GM12878 (cell line): ENCODE results near the gene MYO10. TPM values are rescaled to one million over a fixed set of nuclear protein-coding genes. Genes with fewer than 3 reads are reported as not detected.

ENCODE experiments used
- ATAC-seq: fragments of 200-7000 bp; cut with Tn5 transposase; 3 replicates; pipeline ENCODE4 v1.9.1; 2020; ENCODE audit warnings: mild to moderate bottlenecking, moderate library complexity
- BruUV-seq: library from RNA; stranded (reverse); fragments of 400-500 nt; replicated peaks from 2 replicates; lab custom pipeline; 2021; lab: Mats Ljungman, UMichigan
- CTCF ChIA-PET: fragments of 300-600 bp; sonication (Branson Sonifier 250); formaldehyde crosslinking; extraction: SDS; loops from one replicate; lab custom pipeline; 2021; ENCODE audit warnings: inconsistent platforms; lab: Yijun Ruan, JAX
- POLR2A ChIA-PET: fragments of 350-600 bp; formaldehyde crosslinking; extraction: SDS; loops from one replicate; lab custom pipeline; 2021; ENCODE audit warnings: inconsistent platforms; lab: Charles Lee
- RAD21 ChIA-PET: fragments of 300-600 bp; sonication (Branson Sonifier 250); formaldehyde crosslinking; loops from one replicate; lab custom pipeline; 2023; ENCODE audit warnings: antibody characterized with exemption; ENCODE audit not compliant: unreplicated experiment; lab: Charles Lee
- SMC1A ChIA-PET: fragments of 300-600 bp; sonication (Branson Sonifier 250); formaldehyde crosslinking; loops from one replicate; lab custom pipeline; 2023; ENCODE audit not compliant: unreplicated experiment, uncharacterized antibody; lab: Charles Lee
- DNase-seq: peaks from one replicate; pipeline ENCODE4 v3.0.0-alpha.2; 2011; ENCODE audit warnings: low read depth, low spot score
- FAIRE-seq: peaks from 3 replicates; lab custom pipeline; 2011; peaks lifted over from hg19 to GRCh38; lab: Jason Lieb, UNC
- H2AFZ ChIP-seq: 2 replicates; pipeline ENCODE4 v1.6.0; 2011; ENCODE audit warnings: low read depth, low read length, control low read depth; ENCODE audit not compliant: control insufficient read depth
- H3K27ac ChIP-seq: 2 replicates; pipeline ENCODE4 v1.5.1; 2011; ENCODE audit warnings: control low read depth; ENCODE audit not compliant: control insufficient read depth, insufficient read depth
- H3K27me3 ChIP-seq, 2 experiments: replicated peaks in 1 of 2; 2 replicates each; pipeline versions ENCODE4 v1.6.0 to v1.6.1; 2011; ENCODE audit warnings: low read length in 1 of 2; ENCODE audit not compliant: control insufficient read depth in 2 of 2, insufficient read depth in 2 of 2
- H3K36me3 ChIP-seq, 2 experiments: 2 replicates each; pipeline ENCODE4 v1.5.1; 2011; ENCODE audit warnings: low read length in 1 of 2; ENCODE audit not compliant: control insufficient read depth in 2 of 2, insufficient read depth in 2 of 2
- H3K4me1 ChIP-seq: 2 replicates; pipeline ENCODE4 v1.6.1; 2011; ENCODE audit warnings: mild to moderate bottlenecking, low read length, moderate library complexity, mixed read lengths; ENCODE audit not compliant: control insufficient read depth, insufficient read depth
- H3K4me2 ChIP-seq: 2 replicates; pipeline ENCODE4 v1.6.0; 2011; ENCODE audit warnings: control low read depth; ENCODE audit not compliant: control insufficient read depth, insufficient read depth
- H3K4me3 ChIP-seq: fragments of 200-600 bp; sonication (generic); 2 replicates; pipeline ENCODE4 v1.5.1; 2016
- H3K79me2 ChIP-seq: 2 replicates; pipeline ENCODE4 v1.6.0; 2011; ENCODE audit warnings: low read length; ENCODE audit not compliant: control insufficient read depth, insufficient read depth
- H3K9ac ChIP-seq: 2 replicates; pipeline ENCODE4 v1.8.0; 2011; ENCODE audit warnings: low read length, control low read depth, mixed read lengths; ENCODE audit not compliant: control insufficient read depth, insufficient read depth
- H3K9me3 ChIP-seq: replicated peaks from 3 replicates; pipeline ENCODE4 v1.5.1; 2011; ENCODE audit warnings: mild to moderate bottlenecking, low read length; ENCODE audit not compliant: control insufficient read depth, insufficient read depth
- H4K20me1 ChIP-seq: 2 replicates; pipeline ENCODE4 v1.6.0; 2011; ENCODE audit not compliant: control insufficient read depth, insufficient read depth
- GABPA ChIP-seq: IDR thresholded peaks from 2 replicates; pipeline ENCODE4 v1.6.1; 2014; ENCODE audit warnings: antibody characterized with exemption, low read depth, mild to moderate bottlenecking, inconsistent platforms
- POLR2AphosphoS5 ChIP-seq: IDR thresholded peaks from 2 replicates; pipeline ENCODE4 v1.6.1; 2011; ENCODE audit warnings: mild to moderate bottlenecking, low read length, inconsistent platforms
- SIN3A ChIP-seq: IDR thresholded peaks from 2 replicates; pipeline ENCODE4 v1.6.1; 2012; ENCODE audit warnings: low read depth, low read length, improper control_type of control experiment
- TCF3 ChIP-seq: IDR thresholded peaks from 2 replicates; pipeline ENCODE4 v1.6.1; 2012; ENCODE audit warnings: low read depth, mild to moderate bottlenecking, low read length, borderline replicate concordance; ENCODE audit not compliant: insufficient read depth
- ZNF274 ChIP-seq: IDR thresholded peaks from one replicate; pipeline ENCODE4 v1.8.0; 2011; ENCODE audit not compliant: insufficient read length, insufficient read depth
- WGBS: methylation state at CpG from one replicate; pipeline ENCODE4 v1.1.6; 2016; ENCODE audit warnings: low lambda C conversion rate; ENCODE audit not compliant: insufficient replicate concordance, insufficient coverage; ENCODE audit errors: missing lambda C conversion rate; 5-methylcytosine and 5-hydroxymethylcytosine counted together
- in situ Hi-C: fragments of 300-500 bp; cut with MboI; formaldehyde crosslinking; loops from 9 replicates; pipeline ENCODE4 v1.14.3; 2018; ENCODE audit warnings: mixed read lengths
- intact Hi-C: fragments of 100-400 bp; cut with micrococcal nuclease; formaldehyde crosslinking; loops from one replicate; pipeline ENCODE4 v1.14.2; 2022; ENCODE audit not compliant: unreplicated experiment
- polyA plus RNA-seq, 11 experiments: library from polyadenylated mRNA; depleted of rRNA in 4 of 11; unstranded in 6 of 11; stranded (reverse) in 5 of 11; fragments of >200 nt; fragmentation: Nextera tagmentation in 4 of 11; fragmentation: Illumina TruSeq in 1 of 11; extraction: Ambion mirVana in 4 of 11; extraction: Trizol in 1 of 11; gene quantifications; 1 replicate in 1 of 11; 2 replicates in 10 of 11; pipeline versions ENCODE4 v1.2.1 to v1.2.3, GENCODE V29; 2011 to 2016; ENCODE audit warnings: inconsistent platforms in 2 of 11, missing spikeins in 2 of 11, low read depth in 1 of 11
- total RNA-seq, 4 experiments: library from RNA; depleted of rRNA in 3 of 4; stranded (reverse); fragments of >200 nt in 3 of 4; fragmentation: Illumina TruSeq in 1 of 4; extraction: Trizol in 1 of 4; gene quantifications; 2 replicates each; pipeline versions ENCODE4 v1.2.1 to v1.2.3, GENCODE V29; 2013 to 2021
- TF ChIP-seq, protein P1 (sequence below): IDR thresholded peaks from 2 replicates; pipeline ENCODE4 v1.6.1; 2012; ENCODE audit warnings: mild to moderate bottlenecking, low read depth, low read length
- TF ChIP-seq, protein P2 (sequence below): fragments of 450-650 bp; IDR thresholded peaks from 2 replicates; pipeline ENCODE4 v1.6.1; 2017; ENCODE audit warnings: mild to moderate bottlenecking
- TF ChIP-seq, protein P3 (sequence below): IDR thresholded peaks from 2 replicates; pipeline ENCODE4 v1.6.1; 2011; ENCODE audit warnings: borderline replicate concordance, low read depth, mild to moderate bottlenecking, moderate library complexity, mixed read lengths, low read length; ENCODE audit not compliant: insufficient read depth; ENCODE audit errors: extremely low read length

The MYO10 gene
- total and polyA plus RNA-seq, 10 of the 15 experiments (the other 5 are each of a cell fraction or from before 2014, with no cell fraction given): 0.02 to 0.77 (median 0.17) TPM

DNA sequence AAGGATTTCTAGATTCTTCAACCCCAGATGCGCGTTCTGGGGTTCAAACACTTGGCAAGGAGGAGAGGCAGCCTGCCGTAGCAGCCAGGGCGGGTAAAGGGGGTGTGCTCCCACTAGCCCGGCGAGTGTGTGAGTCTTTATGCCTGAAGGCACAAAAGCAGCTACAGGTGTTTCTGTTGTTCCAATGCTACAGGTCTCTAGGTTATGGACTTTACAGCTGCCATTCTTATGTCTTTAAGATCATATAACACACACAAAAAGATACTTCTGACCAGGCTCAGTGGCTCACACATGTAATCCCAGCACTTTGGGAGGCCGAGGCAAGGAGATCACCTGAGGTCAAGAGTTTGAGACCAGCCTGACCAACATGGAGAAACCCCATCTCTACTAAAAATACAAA, 185.6 kb downstream of the MYO10 start:
- Histone ChIP-seq H3K4me1 (no peaks in the 10 kb centered on the region), H3K79me2 (no peaks in the 10 kb centered on the region), H3K9ac (no peak overlapping the region), H4K20me1 (no peaks in the 10 kb centered on the region), H2AFZ (no peak overlapping the region), H3K36me3 (no peaks in the 10 kb centered on the region), H3K9me3 (no peaks in the 10 kb centered on the region), H3K27ac (no peak overlapping the region), H3K4me2 (no peak overlapping the region), H3K27me3 (no peaks in the 10 kb centered on the region), H3K4me3 (no peak overlapping the region)
- ChIA-PET RAD21 (no interaction called here), POLR2A (no interaction called here), CTCF (no interaction called here), SMC1A (no interaction called here)
- BruUV-seq: no TSS peak
- DNase-seq (no peak), ATAC-seq (no peak), FAIRE-seq (no peak)
- TF ChIP-seq TCF3: no peak
- no peak for TF ChIP-seq ZNF274
- TF ChIP-seq, protein P1, sequence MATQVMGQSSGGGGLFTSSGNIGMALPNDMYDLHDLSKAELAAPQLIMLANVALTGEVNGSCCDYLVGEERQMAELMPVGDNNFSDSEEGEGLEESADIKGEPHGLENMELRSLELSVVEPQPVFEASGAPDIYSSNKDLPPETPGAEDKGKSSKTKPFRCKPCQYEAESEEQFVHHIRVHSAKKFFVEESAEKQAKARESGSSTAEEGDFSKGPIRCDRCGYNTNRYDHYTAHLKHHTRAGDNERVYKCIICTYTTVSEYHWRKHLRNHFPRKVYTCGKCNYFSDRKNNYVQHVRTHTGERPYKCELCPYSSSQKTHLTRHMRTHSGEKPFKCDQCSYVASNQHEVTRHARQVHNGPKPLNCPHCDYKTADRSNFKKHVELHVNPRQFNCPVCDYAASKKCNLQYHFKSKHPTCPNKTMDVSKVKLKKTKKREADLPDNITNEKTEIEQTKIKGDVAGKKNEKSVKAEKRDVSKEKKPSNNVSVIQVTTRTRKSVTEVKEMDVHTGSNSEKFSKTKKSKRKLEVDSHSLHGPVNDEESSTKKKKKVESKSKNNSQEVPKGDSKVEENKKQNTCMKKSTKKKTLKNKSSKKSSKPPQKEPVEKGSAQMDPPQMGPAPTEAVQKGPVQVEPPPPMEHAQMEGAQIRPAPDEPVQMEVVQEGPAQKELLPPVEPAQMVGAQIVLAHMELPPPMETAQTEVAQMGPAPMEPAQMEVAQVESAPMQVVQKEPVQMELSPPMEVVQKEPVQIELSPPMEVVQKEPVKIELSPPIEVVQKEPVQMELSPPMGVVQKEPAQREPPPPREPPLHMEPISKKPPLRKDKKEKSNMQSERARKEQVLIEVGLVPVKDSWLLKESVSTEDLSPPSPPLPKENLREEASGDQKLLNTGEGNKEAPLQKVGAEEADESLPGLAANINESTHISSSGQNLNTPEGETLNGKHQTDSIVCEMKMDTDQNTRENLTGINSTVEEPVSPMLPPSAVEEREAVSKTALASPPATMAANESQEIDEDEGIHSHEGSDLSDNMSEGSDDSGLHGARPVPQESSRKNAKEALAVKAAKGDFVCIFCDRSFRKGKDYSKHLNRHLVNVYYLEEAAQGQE: no peak
- no peak for TF ChIP-seq POLR2AphosphoS5
- TF ChIP-seq, protein P2, sequence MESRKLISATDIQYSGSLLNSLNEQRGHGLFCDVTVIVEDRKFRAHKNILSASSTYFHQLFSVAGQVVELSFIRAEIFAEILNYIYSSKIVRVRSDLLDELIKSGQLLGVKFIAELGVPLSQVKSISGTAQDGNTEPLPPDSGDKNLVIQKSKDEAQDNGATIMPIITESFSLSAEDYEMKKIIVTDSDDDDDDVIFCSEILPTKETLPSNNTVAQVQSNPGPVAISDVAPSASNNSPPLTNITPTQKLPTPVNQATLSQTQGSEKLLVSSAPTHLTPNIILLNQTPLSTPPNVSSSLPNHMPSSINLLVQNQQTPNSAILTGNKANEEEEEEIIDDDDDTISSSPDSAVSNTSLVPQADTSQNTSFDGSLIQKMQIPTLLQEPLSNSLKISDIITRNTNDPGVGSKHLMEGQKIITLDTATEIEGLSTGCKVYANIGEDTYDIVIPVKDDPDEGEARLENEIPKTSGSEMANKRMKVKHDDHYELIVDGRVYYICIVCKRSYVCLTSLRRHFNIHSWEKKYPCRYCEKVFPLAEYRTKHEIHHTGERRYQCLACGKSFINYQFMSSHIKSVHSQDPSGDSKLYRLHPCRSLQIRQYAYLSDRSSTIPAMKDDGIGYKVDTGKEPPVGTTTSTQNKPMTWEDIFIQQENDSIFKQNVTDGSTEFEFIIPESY: no peak
- no peak for TF ChIP-seq SIN3A
- no peak for TF ChIP-seq GABPA
- TF ChIP-seq, protein P3, sequence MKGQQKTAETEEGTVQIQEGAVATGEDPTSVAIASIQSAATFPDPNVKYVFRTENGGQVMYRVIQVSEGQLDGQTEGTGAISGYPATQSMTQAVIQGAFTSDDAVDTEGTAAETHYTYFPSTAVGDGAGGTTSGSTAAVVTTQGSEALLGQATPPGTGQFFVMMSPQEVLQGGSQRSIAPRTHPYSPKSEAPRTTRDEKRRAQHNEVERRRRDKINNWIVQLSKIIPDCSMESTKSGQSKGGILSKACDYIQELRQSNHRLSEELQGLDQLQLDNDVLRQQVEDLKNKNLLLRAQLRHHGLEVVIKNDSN: no peak
- in situ Hi-C loops (no loop called here), intact Hi-C loops (no loop called here)
- WGBS: 63% methylated on average over 7 of the region's 7 CpGs
